H9 (cell line): ENCODE data around the gene EHD2. TPM values are rescaled to one million over a fixed set of nuclear protein-coding genes. Genes with fewer than 3 reads are reported as not detected.

Experiments used
- DNase-seq: peaks from one replicate; pipeline ENCODE4 v3.0.0-alpha.2; 2017
- H2AFZ ChIP-seq: one replicate; pipeline ENCODE4 v1.6.1; 2013; ENCODE audit warnings: mild to moderate bottlenecking, low read length, control low read depth, moderate library complexity
- H2AK5ac ChIP-seq: 2 replicates; pipeline ENCODE4 v1.6.1; 2013; ENCODE audit warnings: low read length, control low read depth, mixed read lengths; ENCODE audit not compliant: insufficient read length
- H2BK120ac ChIP-seq: one replicate; pipeline ENCODE4 v1.6.1; 2013; ENCODE audit warnings: low read depth, mild to moderate bottlenecking, low read length, control low read depth, inconsistent platforms; ENCODE audit not compliant: poor library complexity, severe bottlenecking
- H2BK12ac ChIP-seq: 2 replicates; pipeline ENCODE4 v1.6.1; 2013; ENCODE audit warnings: low read length, control low read depth, mixed read lengths, low read depth; ENCODE audit not compliant: insufficient read length
- H2BK15ac ChIP-seq: 2 replicates; pipeline ENCODE4 v1.6.1; 2013; ENCODE audit warnings: low read depth, low read length, control low read depth
- H2BK20ac ChIP-seq: one replicate; pipeline ENCODE4 v1.6.1; 2013; ENCODE audit warnings: low read depth, mild to moderate bottlenecking, low read length, control low read depth, inconsistent platforms; ENCODE audit not compliant: poor library complexity, severe bottlenecking
- H2BK5ac ChIP-seq: 2 replicates; pipeline ENCODE4 v1.6.1; 2013; ENCODE audit warnings: low read length, control low read depth, mixed read lengths; ENCODE audit not compliant: insufficient read length
- H3K14ac ChIP-seq: 2 replicates; pipeline ENCODE4 v1.6.1; 2013; ENCODE audit warnings: low read length, control low read depth; ENCODE audit not compliant: insufficient read depth
- H3K18ac ChIP-seq: 2 replicates; pipeline ENCODE4 v1.6.1; 2013; ENCODE audit warnings: low read depth, mild to moderate bottlenecking, mixed read lengths, low read length, control low read depth; ENCODE audit not compliant: insufficient read length
- H3K23ac ChIP-seq: 2 replicates; pipeline ENCODE4 v1.6.1; 2013; ENCODE audit warnings: low read length, control low read depth, mixed read lengths, low read depth; ENCODE audit not compliant: insufficient read length
- H3K23me2 ChIP-seq: 2 replicates; pipeline ENCODE4 v1.6.1; 2013; ENCODE audit warnings: low read depth, mild to moderate bottlenecking, mixed read lengths, low read length, control low read depth; ENCODE audit not compliant: insufficient read length, poor library complexity, severe bottlenecking
- H3K27ac ChIP-seq: 2 replicates; pipeline ENCODE4 v1.5.1; 2013; ENCODE audit warnings: low read length, control low read depth, mixed read lengths, low read depth; ENCODE audit not compliant: insufficient read length
- H3K27me3 ChIP-seq: 2 replicates; pipeline ENCODE4 v1.6.1; 2013; ENCODE audit warnings: low read length, control low read depth, inconsistent platforms; ENCODE audit not compliant: insufficient read depth
- H3K4ac ChIP-seq: 2 replicates; pipeline ENCODE4 v1.6.1; 2013; ENCODE audit warnings: low read depth, mild to moderate bottlenecking, control low read depth, inconsistent platforms, low read length, moderate library complexity
- H3K4me1 ChIP-seq: 2 replicates; pipeline ENCODE4 v1.6.1; 2013; ENCODE audit warnings: low read length, control low read depth, inconsistent platforms; ENCODE audit not compliant: insufficient read depth
- H3K4me2 ChIP-seq: 2 replicates; pipeline ENCODE4 v1.6.1; 2013; ENCODE audit warnings: low read length, control low read depth, mixed read lengths; ENCODE audit not compliant: insufficient read length, insufficient read depth
- H3K56ac ChIP-seq: 2 replicates; pipeline ENCODE4 v1.6.1; 2013; ENCODE audit warnings: low read depth, mild to moderate bottlenecking, mixed read lengths, low read length, control low read depth; ENCODE audit not compliant: insufficient read length
- H3K79me1 ChIP-seq: 2 replicates; pipeline ENCODE4 v1.6.1; 2013; ENCODE audit warnings: low read depth, mild to moderate bottlenecking, moderate library complexity, low read length, control low read depth, inconsistent platforms; ENCODE audit not compliant: insufficient read depth, poor library complexity, severe bottlenecking
- H3K79me2 ChIP-seq: 2 replicates; pipeline ENCODE4 v1.6.1; 2013; ENCODE audit warnings: low read length, control low read depth, inconsistent platforms; ENCODE audit not compliant: insufficient read depth
- H3K9ac ChIP-seq: 2 replicates; pipeline ENCODE4 v1.6.1; 2013; ENCODE audit warnings: low read length, control low read depth, mixed read lengths; ENCODE audit not compliant: insufficient read length; ENCODE audit errors: extremely low read depth
- H3K9me3 ChIP-seq: one replicate; pipeline ENCODE4 v1.6.1; 2013; ENCODE audit warnings: low read depth, low read length, inconsistent platforms; ENCODE audit not compliant: control insufficient read depth
- H3T11ph ChIP-seq: one replicate; pipeline ENCODE4 v1.6.1; 2013; ENCODE audit warnings: mild to moderate bottlenecking, low read length, control low read depth, inconsistent platforms
- H4K20me1 ChIP-seq: one replicate; pipeline ENCODE4 v1.6.1; 2013; ENCODE audit not compliant: control insufficient read depth, insufficient read length, insufficient read depth
- H4K5ac ChIP-seq: 2 replicates; pipeline ENCODE4 v1.6.1; 2013; ENCODE audit warnings: low read depth, mild to moderate bottlenecking, mixed read lengths, low read length, control low read depth; ENCODE audit not compliant: insufficient read length
- H4K8ac ChIP-seq: replicated peaks from 2 replicates; pipeline ENCODE4 v1.6.1; 2013; ENCODE audit warnings: low read length, control low read depth, mixed read lengths, low read depth; ENCODE audit not compliant: insufficient read length
- H4K91ac ChIP-seq: 2 replicates; pipeline ENCODE4 v1.6.1; 2013; ENCODE audit warnings: low read depth, mild to moderate bottlenecking, moderate library complexity, mixed read lengths, low read length, control low read depth; ENCODE audit not compliant: insufficient read length
- H3K27ac Mint-ChIP-seq, 3 experiments: 2 replicates in 2 of 3; 3 replicates in 1 of 3; pipeline ENCODE4 v1.8.0; 2020 to 2021; ENCODE audit warnings: mixed read lengths in 3 of 3, mild to moderate bottlenecking in 1 of 3, moderate library complexity in 1 of 3
- H3K27me3 Mint-ChIP-seq: 2 replicates; pipeline ENCODE4 v1.8.0; 2021; ENCODE audit warnings: low read depth, mild to moderate bottlenecking, moderate library complexity, mixed read lengths
- H3K36me3 Mint-ChIP-seq, 3 experiments: 2 replicates in 2 of 3; 3 replicates in 1 of 3; pipeline ENCODE4 v1.8.0; 2020 to 2021; ENCODE audit warnings: low read depth in 3 of 3, mixed read lengths in 3 of 3; ENCODE audit not compliant: insufficient read depth in 1 of 3
- H3K4me1 Mint-ChIP-seq, 2 experiments: 2 replicates each; pipeline ENCODE4 v1.8.0; 2020; ENCODE audit warnings: mixed read lengths in 2 of 2
- H3K4me3 Mint-ChIP-seq, 2 experiments: 2 replicates in 1 of 2; 3 replicates in 1 of 2; pipeline ENCODE4 v1.8.0; 2020 to 2021; ENCODE audit warnings: mild to moderate bottlenecking in 2 of 2, mixed read lengths in 2 of 2, moderate library complexity in 1 of 2
- H3K9me3 Mint-ChIP-seq, 2 experiments: 2 replicates in 1 of 2; 3 replicates in 1 of 2; pipeline ENCODE4 v1.8.0; 2020; ENCODE audit warnings: mild to moderate bottlenecking in 2 of 2, mixed read lengths in 2 of 2, moderate library complexity in 1 of 2
- WGBS: extraction: QIAGEN DNeasy Blood & Tissue Kit; methylation state at CpG from one replicate; pipeline ENCODE4 v1.1.7; 2013; ENCODE audit warnings: missing lambda C conversion rate, low lambda C conversion rate, mixed read lengths; ENCODE audit not compliant: insufficient read length; ENCODE audit errors: extremely low coverage; 5-methylcytosine and 5-hydroxymethylcytosine counted together
- total RNA-seq: library from RNA; stranded (reverse); gene quantifications from 2 replicates; pipeline ENCODE4 v1.2.1, GENCODE V29; 2021
- TF ChIP-seq, protein P1 (sequence below): fragments of 200-600 bp; sonication (generic); conservative IDR thresholded peaks from 3 replicates; pipeline ENCODE4 v1.8.0; 2021; ENCODE audit warnings: antibody characterized with exemption, mild to moderate bottlenecking

The EHD2 gene
- total RNA-seq, 1 experiment from 2014 or later, result 19.7 TPM

DNA sequence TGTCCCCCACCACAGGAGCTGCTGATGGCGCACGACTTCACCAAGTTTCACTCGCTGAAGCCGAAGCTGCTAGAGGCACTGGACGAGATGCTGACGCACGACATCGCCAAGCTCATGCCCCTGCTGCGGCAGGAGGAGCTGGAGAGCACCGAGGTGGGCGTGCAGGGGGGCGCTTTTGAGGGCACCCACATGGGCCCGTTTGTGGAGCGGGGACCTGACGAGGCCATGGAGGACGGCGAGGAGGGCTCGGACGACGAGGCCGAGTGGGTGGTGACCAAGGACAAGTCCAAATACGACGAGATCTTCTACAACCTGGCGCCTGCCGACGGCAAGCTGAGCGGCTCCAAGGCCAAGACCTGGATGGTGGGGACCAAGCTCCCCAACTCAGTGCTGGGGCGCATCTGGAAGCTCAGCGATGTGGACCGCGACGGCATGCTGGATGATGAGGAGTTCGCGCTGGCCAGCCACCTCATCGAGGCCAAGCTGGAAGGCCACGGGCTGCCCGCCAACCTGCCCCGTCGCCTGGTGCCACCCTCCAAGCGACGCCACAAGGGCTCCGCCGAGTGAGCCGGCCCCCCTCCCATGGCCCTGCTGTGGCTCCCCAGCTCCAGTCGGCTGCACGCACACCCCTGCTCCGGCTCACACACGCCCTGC lies 27.8 kb downstream of the EHD2 start:
- H2BK120ac ChIP-seq, result no peak overlapping the region
- H2AK5ac ChIP-seq, result no peak overlapping the region
- H2AFZ ChIP-seq, result no peak overlapping the region
- no peak overlapping the region for H3K4ac ChIP-seq
- H2BK20ac ChIP-seq, result no peak overlapping the region
- H3K79me2 ChIP-seq, result no peaks in the 10 kb centered on the region
- H4K5ac ChIP-seq, result no peak overlapping the region
- no peak for DNase-seq
- H3K56ac ChIP-seq, result no peak overlapping the region
- no peak overlapping the region for H2BK5ac ChIP-seq
- no CpG with 5 or more reads among the region's 48 CpGs for WGBS
- H3K23ac ChIP-seq, result no peak overlapping the region
- Mint-ChIP-seq H3K27me3 (peaks cover 2% of the 10 kb centered on the region; the same call in 1 of the 2 replicates), H3K9me3 (no peaks in the 10 kb centered on the region), H3K4me3 (no peak overlapping the region; a peak in 1 of 5 replicates), H3K36me3 (peaks cover 2 to 11% (median 10%) of the 10 kb centered on the region in 3 experiments), H3K27ac (no peak overlapping the region), H3K4me1 (peaks cover 6 to 18% of the 10 kb centered on the region in 2 experiments)
- TF ChIP-seq, protein P1, sequence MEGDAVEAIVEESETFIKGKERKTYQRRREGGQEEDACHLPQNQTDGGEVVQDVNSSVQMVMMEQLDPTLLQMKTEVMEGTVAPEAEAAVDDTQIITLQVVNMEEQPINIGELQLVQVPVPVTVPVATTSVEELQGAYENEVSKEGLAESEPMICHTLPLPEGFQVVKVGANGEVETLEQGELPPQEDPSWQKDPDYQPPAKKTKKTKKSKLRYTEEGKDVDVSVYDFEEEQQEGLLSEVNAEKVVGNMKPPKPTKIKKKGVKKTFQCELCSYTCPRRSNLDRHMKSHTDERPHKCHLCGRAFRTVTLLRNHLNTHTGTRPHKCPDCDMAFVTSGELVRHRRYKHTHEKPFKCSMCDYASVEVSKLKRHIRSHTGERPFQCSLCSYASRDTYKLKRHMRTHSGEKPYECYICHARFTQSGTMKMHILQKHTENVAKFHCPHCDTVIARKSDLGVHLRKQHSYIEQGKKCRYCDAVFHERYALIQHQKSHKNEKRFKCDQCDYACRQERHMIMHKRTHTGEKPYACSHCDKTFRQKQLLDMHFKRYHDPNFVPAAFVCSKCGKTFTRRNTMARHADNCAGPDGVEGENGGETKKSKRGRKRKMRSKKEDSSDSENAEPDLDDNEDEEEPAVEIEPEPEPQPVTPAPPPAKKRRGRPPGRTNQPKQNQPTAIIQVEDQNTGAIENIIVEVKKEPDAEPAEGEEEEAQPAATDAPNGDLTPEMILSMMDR, result no peak
- no peaks in the 10 kb centered on the region for H3K4me1 ChIP-seq
- H3K79me1 ChIP-seq, result no peaks in the 10 kb centered on the region
- H3K27me3 ChIP-seq, result no peaks in the 10 kb centered on the region
- peaks cover 5% of the 10 kb centered on the region for H4K20me1 ChIP-seq
- H4K8ac ChIP-seq, result no peak overlapping the region
- H2BK15ac ChIP-seq, result no peak overlapping the region
- no peak overlapping the region for H3K18ac ChIP-seq
- H3K23me2 ChIP-seq, result no peaks in the 10 kb centered on the region
- H3K4me2 ChIP-seq, result no peak overlapping the region
- no peak overlapping the region for H3T11ph ChIP-seq
- H3K9me3 ChIP-seq, result no peaks in the 10 kb centered on the region
- H3K27ac ChIP-seq, result no peak overlapping the region
- no peak overlapping the region for H3K9ac ChIP-seq
- no peak overlapping the region for H4K91ac ChIP-seq
- no peak overlapping the region; the same call in 1 of the 2 replicates for H3K14ac ChIP-seq
- no peak overlapping the region for H2BK12ac ChIP-seq
